HEK293T (cell line): ENCODE results near the gene WIPF3.

Source experiments
- CTCF ChIA-PET: fragments of 350-600 bp; formaldehyde crosslinking; extraction: SDS; loops from one replicate; lab custom pipeline; 2021; ENCODE audit warnings: antibody characterized with exemption, inconsistent platforms; lab: Yijun Ruan, JAX
- POLR2A ChIA-PET: fragments of 350-600 bp; formaldehyde crosslinking; extraction: SDS; loops from one replicate; lab custom pipeline; 2020; ENCODE audit warnings: antibody characterized with exemption, inconsistent platforms; lab: Yijun Ruan, JAX
- DNase-seq: peaks from one replicate; pipeline ENCODE4 v3.0.0; 2012; ENCODE audit warnings: mixed read lengths; ENCODE audit errors: extremely low spot score
- ARNT ChIP-seq: fragments of 450-650 bp; IDR thresholded peaks from 2 replicates; pipeline ENCODE4 v1.6.1; 2017; ENCODE audit warnings: mild to moderate bottlenecking
- BHLHE40 ChIP-seq: fragments of 450-650 bp; IDR thresholded peaks from 2 replicates; pipeline ENCODE4 v1.6.1; 2016; ENCODE audit warnings: mild to moderate bottlenecking, moderate library complexity, borderline replicate concordance
- CTBP1 ChIP-seq: fragments of 450-650 bp; IDR thresholded peaks from 2 replicates; pipeline ENCODE4 v1.6.1; 2016; ENCODE audit warnings: borderline replicate concordance
- ELF4 ChIP-seq: fragments of 450-650 bp; IDR thresholded peaks from 2 replicates; pipeline ENCODE4 v1.6.1; 2017; ENCODE audit warnings: antibody characterized with exemption
- FOXA1 ChIP-seq: fragments of 450-650 bp; IDR thresholded peaks from 2 replicates; pipeline ENCODE4 v1.6.1; 2016; ENCODE audit warnings: mild to moderate bottlenecking
- FOXK2 ChIP-seq: fragments of 450-650 bp; IDR thresholded peaks from 2 replicates; pipeline ENCODE4 v1.6.1; 2016; ENCODE audit warnings: mild to moderate bottlenecking
- FOXM1 ChIP-seq: fragments of 450-650 bp; IDR thresholded peaks from 2 replicates; pipeline ENCODE4 v1.6.1; 2017; ENCODE audit warnings: mild to moderate bottlenecking, borderline replicate concordance
- HDGF ChIP-seq: fragments of 450-650 bp; IDR thresholded peaks from 2 replicates; pipeline ENCODE4 v1.6.1; 2017; ENCODE audit warnings: antibody characterized with exemption, borderline replicate concordance
- L3MBTL2 ChIP-seq: fragments of 450-650 bp; conservative IDR thresholded peaks from 2 replicates; pipeline ENCODE4 v1.6.1; 2016; ENCODE audit warnings: mild to moderate bottlenecking
- LEF1 ChIP-seq: fragments of 450-650 bp; IDR thresholded peaks from 2 replicates; pipeline ENCODE4 v1.6.1; 2017; ENCODE audit warnings: mild to moderate bottlenecking, borderline replicate concordance
- NFRKB ChIP-seq: fragments of 450-650 bp; IDR thresholded peaks from 2 replicates; pipeline ENCODE4 v1.6.1; 2016; ENCODE audit warnings: mild to moderate bottlenecking, moderate library complexity
- PKNOX1 ChIP-seq: fragments of 450-650 bp; IDR thresholded peaks from 2 replicates; pipeline ENCODE4 v1.6.1; 2016
- SP1 ChIP-seq: fragments of 450-650 bp; IDR thresholded peaks from 2 replicates; pipeline ENCODE4 v1.6.1; 2017
- SUZ12 ChIP-seq: fragments of 450-650 bp; IDR thresholded peaks from 2 replicates; pipeline ENCODE4 v1.6.1; 2016; ENCODE audit warnings: mild to moderate bottlenecking
- TARDBP ChIP-seq: fragments of 450-650 bp; IDR thresholded peaks from 2 replicates; pipeline ENCODE4 v1.6.1; 2016
- ZNF384 ChIP-seq: fragments of 450-650 bp; IDR thresholded peaks from 2 replicates; pipeline ENCODE4 v1.6.1; 2016

The WIPF3 gene

DNA sequence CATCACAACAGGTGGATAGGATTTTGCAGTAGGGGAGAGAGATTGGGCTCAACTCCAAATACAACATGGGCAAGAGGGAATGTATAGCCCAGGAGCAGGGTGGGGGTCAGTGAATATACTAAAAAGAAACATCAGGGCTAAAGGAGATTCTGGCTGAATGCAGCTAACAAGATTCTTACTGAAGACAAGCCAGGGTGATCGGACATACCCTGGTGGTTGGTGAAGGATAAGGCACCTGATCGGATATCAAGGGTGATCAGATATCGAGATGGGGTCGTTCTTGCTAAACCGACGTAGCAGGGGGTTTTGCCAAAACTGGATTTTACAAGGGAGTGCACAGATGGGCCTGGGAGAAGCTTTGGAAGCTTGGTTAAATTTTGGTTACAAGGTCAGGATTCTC lies 34.4 kb downstream of the WIPF3 start:
- ChIA-PET CTCF (no interaction called here), POLR2A (no interaction called here)
- TF ChIP-seq FOXM1 (no peak), PKNOX1 (no peak), LEF1 (no peak), FOXK2 (no peak), SP1 (no peak), CTBP1 (no peak)

DNA sequence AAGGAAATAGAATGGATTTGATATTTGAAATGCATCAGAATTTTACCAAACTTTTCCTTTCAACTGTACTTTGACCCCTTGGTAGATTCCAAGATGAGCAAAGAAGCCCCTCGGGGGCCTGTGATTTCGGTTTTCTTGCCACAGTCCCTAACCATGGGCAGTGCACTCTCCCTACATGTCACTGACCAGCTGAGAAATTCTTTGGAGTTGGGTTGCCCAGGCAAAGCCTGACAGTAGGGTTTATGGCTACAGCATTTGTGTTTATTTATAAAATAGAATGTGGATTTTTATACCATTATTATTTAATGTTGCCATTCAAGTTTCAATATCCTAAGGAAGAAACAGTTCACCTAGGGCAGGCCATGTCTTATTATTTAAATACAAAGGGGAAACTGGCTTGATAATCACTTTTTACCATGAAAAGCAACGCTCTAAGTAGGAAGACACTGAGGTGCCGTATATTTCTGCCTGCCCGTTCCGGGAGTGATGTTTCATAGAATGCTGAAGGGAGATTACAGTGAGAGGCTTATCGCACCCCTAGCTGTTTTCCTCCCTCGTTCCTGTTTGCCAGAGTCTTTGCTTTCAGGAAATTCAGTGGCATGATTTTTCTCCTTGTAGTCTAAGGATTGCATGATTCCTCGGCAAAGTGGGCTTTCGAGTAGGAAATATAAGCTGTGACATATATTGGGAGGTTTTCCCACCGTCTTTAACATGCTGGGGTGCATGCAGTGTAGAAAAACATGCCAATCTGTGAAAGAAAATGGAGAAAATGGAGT lies 35.8 kb downstream of the WIPF3 start:
- TF ChIP-seq SUZ12 (no peak), TARDBP (no peak), HDGF (no peak), L3MBTL2 (no peak), LEF1 (no peak), NFRKB (no peak), BHLHE40 (no peak), FOXM1 (no peak), PKNOX1 (no peak), ZNF384 (no peak), CTBP1 (no peak), ARNT (no peak), SP1 (no peak), FOXA1 (no peak), FOXK2 (no peak), ELF4 (no peak)
- no peak for DNase-seq
- CTCF ChIA-PET = no interaction called here
- POLR2A ChIA-PET = no interaction called here

More for the DNA sequence above, 34.4 kb downstream of the WIPF3 start:
- no peak for DNase-seq

DNA sequence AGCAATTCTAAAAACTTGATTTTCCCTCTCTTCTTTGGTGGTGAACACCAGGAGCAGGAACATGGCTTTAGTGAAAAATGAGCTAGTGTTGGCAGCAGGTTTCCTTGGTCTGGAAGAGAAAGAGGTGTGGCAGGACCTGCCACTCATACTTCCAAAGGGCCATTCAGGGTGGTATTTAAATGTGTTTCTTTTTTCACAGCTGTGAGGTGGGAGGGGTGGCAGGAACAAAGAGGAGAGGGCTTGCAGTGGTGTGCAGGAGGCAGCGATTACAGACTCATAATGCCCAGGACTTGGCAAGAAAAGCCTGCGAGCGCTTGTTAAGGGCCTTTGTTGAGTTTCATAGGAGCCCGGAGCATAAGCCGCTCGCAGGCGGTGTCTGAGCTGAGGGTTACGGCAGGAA lies 36.8 kb downstream of the WIPF3 start:
- no peak for DNase-seq
- CTCF ChIA-PET = interaction anchor here (0.6 kb wide), 1 partner anchor 61 kb away, joined by 4 read pairs; no protein-coding TSS in a partner anchor
- no peak for TF ChIP-seq FOXA1
- TF ChIP-seq ARNT = no peak
- no peak for TF ChIP-seq LEF1
- TF ChIP-seq TARDBP = no peak
- no peak for TF ChIP-seq L3MBTL2
- no peak for TF ChIP-seq SUZ12
- no peak for TF ChIP-seq SP1
- TF ChIP-seq HDGF = no peak
- no peak for TF ChIP-seq ZNF384
- no peak; the same call in 1 of the 2 replicates for TF ChIP-seq PKNOX1
- no peak for TF ChIP-seq ELF4
- TF ChIP-seq FOXM1 = no peak
- TF ChIP-seq FOXK2 = no peak
- POLR2A ChIA-PET = interaction anchor here (0.7 kb wide), 1 partner anchor 54 kb away, joined by 3 read pairs; no protein-coding TSS in a partner anchor

DNA sequence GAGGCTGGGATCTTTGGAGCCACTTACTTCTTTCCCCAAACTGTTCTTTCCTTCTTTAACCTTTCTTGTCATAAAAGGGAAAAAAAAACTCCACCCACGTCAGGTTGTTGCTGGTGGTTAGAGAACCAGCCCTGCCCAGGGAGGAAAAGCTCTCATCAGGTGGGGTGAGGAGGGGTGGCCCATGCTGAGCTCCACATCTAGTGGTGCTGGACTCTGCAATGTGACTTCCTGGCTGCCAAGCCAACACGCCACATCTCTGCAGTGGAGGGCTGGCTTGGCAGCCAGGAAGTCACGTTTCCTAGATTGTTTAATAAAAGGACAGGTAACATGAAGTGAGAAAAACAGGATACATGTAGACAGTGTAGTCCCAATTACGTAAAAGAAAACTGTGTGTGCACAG lies 37.4 kb downstream of the WIPF3 start:
- TF ChIP-seq CTBP1 (no peak), ZNF384 (no peak)
- CTCF ChIA-PET = no interaction called here
- no peak for DNase-seq
- POLR2A ChIA-PET = interaction anchor here (0.7 kb wide), 1 partner anchor 54 kb away, joined by 3 read pairs; no protein-coding TSS in a partner anchor

GRCh38 chr7:29844559-29844958 lies 38.3 kb downstream of the WIPF3 start:
- TF ChIP-seq ARNT = no peak
- TF ChIP-seq SP1 = no peak
- TF ChIP-seq PKNOX1 = no peak
- TF ChIP-seq FOXA1 = no peak
- TF ChIP-seq ELF4 = no peak
- TF ChIP-seq ZNF384 = no peak
- no peak for TF ChIP-seq NFRKB
- no peak for TF ChIP-seq HDGF
- TF ChIP-seq FOXK2 = no peak
- no peak for TF ChIP-seq LEF1
- no peak for TF ChIP-seq SUZ12
- no peak for TF ChIP-seq CTBP1
- TF ChIP-seq FOXM1 = no peak
- TF ChIP-seq BHLHE40 = no peak
- TF ChIP-seq TARDBP = no peak
- no peak for TF ChIP-seq L3MBTL2
- DNase-seq = no peak
- CTCF ChIA-PET = no interaction called here
- POLR2A ChIA-PET = no interaction called here
